Activated CD8-positive, alpha-beta T cell treated with anti-CD3 and anti-CD28 coated beads for 36 hours (primary cell): ENCODE data around the gene DHRSX. TPM values are rescaled to one million over a fixed set of nuclear protein-coding genes. Genes with fewer than 3 reads are reported as not detected.

Experiments
- ATAC-seq: fragments of 200-7000 bp; cut with Tn5 transposase; one replicate; pipeline ENCODE4 v1.10.0; 2021; ENCODE audit warnings: mild to moderate bottlenecking, moderate library complexity
- CTCF ChIA-PET: fragments of 350-600 bp; sonication (Branson Sonifier 250); formaldehyde crosslinking; loops from one replicate; lab custom pipeline; 2021; ENCODE audit warnings: antibody characterized with exemption; lab: Charles Lee
- POLR2A ChIA-PET: fragments of 350-600 bp; sonication (Branson Sonifier 250); formaldehyde crosslinking; loops from one replicate; lab custom pipeline; 2021; ENCODE audit warnings: antibody characterized with exemption; lab: Charles Lee
- DNase-seq: peaks from one replicate; pipeline ENCODE4 v3.0.0-alpha.2; 2020
- H3K27ac Mint-ChIP-seq: one replicate; pipeline ENCODE4 v1.8.0; 2021; ENCODE audit warnings: mild to moderate bottlenecking, mixed read lengths
- H3K27me3 Mint-ChIP-seq: one replicate; pipeline ENCODE4 v1.8.0; 2021; ENCODE audit warnings: mixed read lengths
- H3K36me3 Mint-ChIP-seq: one replicate; pipeline ENCODE4 v1.8.0; 2021; ENCODE audit warnings: low read depth, mixed read lengths
- H3K4me1 Mint-ChIP-seq: one replicate; pipeline ENCODE4 v1.8.0; 2021; ENCODE audit warnings: low read depth, mixed read lengths
- H3K4me3 Mint-ChIP-seq: one replicate; pipeline ENCODE4 v1.8.0; 2021; ENCODE audit warnings: mild to moderate bottlenecking, moderate library complexity, mixed read lengths
- H3K9me3 Mint-ChIP-seq: one replicate; pipeline ENCODE4 v1.8.0; 2021; ENCODE audit warnings: mixed read lengths
- intact Hi-C: fragments of 100-400 bp; cut with micrococcal nuclease; formaldehyde crosslinking; loops from one replicate; pipeline ENCODE4 v1.10.0; 2022
- total RNA-seq, 2 experiments: library from RNA; stranded (reverse); gene quantifications; one replicate each; pipeline ENCODE4 v1.2.3, GENCODE V29; 2021
- TF ChIP-seq, protein P1 (sequence below): fragments of 200-600 bp; IDR thresholded peaks from one replicate; pipeline ENCODE4 v1.8.0; 2022; ENCODE audit warnings: antibody characterized with exemption, mild to moderate bottlenecking

DHRSX gene
- total RNA-seq, 2 experiments from 2014 or later = 19.7 to 22.0 TPM

DNA sequence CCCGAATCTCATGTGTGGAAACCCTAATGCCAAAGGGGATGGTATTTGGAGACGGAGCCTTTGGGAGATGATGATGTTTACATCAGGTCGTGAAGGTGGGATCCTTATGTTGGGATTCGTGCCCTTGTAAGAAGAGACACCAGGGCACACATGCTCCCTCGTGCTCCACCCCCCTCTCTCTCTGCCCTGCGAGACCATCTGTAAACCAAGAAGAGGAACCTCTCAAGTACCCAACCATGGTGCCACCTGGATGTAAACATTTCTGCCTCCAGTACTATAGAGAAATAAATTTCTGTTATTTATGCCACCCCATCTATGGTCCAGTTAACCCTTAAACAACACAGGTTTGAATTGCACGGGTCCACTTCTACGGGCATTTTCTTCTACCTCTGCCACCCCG lies 179.4 kb downstream of the DHRSX start:
- intact Hi-C loops = no loop called here
- H3K27me3 Mint-ChIP-seq = no peaks in the 10 kb centered on the region
- H3K4me3 Mint-ChIP-seq = no peak overlapping the region
- peaks cover 10% of the 10 kb centered on the region for H3K4me1 Mint-ChIP-seq
- DNase-seq (no peak), ATAC-seq (no peak)
- H3K9me3 Mint-ChIP-seq = peaks cover 10% of the 10 kb centered on the region
- POLR2A ChIA-PET = no interaction called here
- TF ChIP-seq, protein P1, sequence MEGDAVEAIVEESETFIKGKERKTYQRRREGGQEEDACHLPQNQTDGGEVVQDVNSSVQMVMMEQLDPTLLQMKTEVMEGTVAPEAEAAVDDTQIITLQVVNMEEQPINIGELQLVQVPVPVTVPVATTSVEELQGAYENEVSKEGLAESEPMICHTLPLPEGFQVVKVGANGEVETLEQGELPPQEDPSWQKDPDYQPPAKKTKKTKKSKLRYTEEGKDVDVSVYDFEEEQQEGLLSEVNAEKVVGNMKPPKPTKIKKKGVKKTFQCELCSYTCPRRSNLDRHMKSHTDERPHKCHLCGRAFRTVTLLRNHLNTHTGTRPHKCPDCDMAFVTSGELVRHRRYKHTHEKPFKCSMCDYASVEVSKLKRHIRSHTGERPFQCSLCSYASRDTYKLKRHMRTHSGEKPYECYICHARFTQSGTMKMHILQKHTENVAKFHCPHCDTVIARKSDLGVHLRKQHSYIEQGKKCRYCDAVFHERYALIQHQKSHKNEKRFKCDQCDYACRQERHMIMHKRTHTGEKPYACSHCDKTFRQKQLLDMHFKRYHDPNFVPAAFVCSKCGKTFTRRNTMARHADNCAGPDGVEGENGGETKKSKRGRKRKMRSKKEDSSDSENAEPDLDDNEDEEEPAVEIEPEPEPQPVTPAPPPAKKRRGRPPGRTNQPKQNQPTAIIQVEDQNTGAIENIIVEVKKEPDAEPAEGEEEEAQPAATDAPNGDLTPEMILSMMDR = no peak
- H3K36me3 Mint-ChIP-seq = peaks cover 40% of the 10 kb centered on the region
- CTCF ChIA-PET = no interaction called here
- H3K27ac Mint-ChIP-seq = no peak overlapping the region

DNA sequence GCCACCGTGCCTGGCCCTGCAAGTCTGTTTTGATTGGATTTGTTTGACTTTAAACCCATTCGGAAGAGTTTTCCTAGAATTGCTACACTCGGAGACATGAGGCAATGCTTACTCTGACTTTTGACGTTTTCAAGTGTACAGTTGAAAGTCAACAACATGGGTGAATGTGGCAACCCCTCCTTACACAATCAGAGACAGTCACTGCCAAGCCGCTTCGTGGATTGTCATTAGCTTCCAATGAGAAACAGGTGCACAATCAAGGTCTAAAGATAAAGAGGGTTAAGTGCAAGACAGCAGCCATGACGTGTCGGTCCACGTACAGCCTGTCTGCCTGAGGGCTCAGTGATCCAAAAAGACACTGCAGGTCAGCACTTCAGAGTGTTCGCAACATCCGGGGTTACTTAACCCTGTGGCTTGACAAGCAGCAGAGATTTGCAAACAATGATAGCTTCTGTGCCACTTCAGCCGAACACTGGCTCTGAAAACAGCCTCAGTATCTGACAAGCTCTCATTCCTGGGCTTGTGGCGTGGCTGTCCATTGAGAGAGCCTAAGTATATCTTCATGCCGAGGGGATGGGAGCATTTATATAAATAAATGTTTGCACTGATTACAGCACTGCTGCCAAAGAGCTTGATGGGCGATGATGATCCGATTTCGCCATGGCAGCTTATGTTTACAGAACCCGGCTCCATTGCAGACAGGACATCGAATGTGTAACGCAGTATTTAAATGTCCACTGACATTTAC lies 180.0 kb downstream of the DHRSX start:
- intact Hi-C loops = no loop called here
- H3K4me1 Mint-ChIP-seq = peaks cover 10% of the 10 kb centered on the region
- DNase-seq = no peak
- ChIA-PET CTCF (no interaction called here), POLR2A (no interaction called here)
- H3K36me3 Mint-ChIP-seq = peaks cover 37% of the 10 kb centered on the region
- no peak for ATAC-seq
- no peak overlapping the region for H3K27ac Mint-ChIP-seq
- no peaks in the 10 kb centered on the region for H3K27me3 Mint-ChIP-seq
- TF ChIP-seq, protein P1 = no peak
- H3K4me3 Mint-ChIP-seq = no peak overlapping the region
- H3K9me3 Mint-ChIP-seq = peaks cover 9% of the 10 kb centered on the region

DNA sequence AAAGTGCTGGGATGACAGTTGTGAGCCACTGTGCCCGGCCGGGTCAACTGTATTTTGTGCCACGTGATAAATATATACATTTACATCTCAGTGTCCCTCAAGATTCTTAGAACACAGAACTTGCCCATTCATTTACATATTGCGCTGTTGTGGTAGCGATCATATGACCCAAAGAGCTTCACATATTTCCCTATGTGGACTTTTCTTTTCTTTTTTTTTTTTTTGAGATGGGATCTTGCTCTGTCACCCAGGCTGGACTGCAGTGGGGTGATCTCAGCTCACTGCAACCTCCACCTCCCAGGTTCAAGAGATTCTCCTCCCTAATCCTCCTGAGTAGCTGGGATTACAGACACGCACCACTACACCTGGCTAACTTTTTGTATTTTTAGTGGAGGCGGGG lies 180.7 kb downstream of the DHRSX start:
- TF ChIP-seq, protein P1 = no peak
- H3K9me3 Mint-ChIP-seq = peaks cover 6% of the 10 kb centered on the region
- ChIA-PET CTCF (no interaction called here), POLR2A (no interaction called here)
- peaks cover 10% of the 10 kb centered on the region for H3K4me1 Mint-ChIP-seq
- H3K4me3 Mint-ChIP-seq = no peak overlapping the region
- no peaks in the 10 kb centered on the region for H3K27me3 Mint-ChIP-seq
- ATAC-seq (no peak), DNase-seq (no peak)
- H3K27ac Mint-ChIP-seq = no peak overlapping the region
- intact Hi-C loops = no loop called here
- H3K36me3 Mint-ChIP-seq = peaks cover 39% of the 10 kb centered on the region

DNA sequence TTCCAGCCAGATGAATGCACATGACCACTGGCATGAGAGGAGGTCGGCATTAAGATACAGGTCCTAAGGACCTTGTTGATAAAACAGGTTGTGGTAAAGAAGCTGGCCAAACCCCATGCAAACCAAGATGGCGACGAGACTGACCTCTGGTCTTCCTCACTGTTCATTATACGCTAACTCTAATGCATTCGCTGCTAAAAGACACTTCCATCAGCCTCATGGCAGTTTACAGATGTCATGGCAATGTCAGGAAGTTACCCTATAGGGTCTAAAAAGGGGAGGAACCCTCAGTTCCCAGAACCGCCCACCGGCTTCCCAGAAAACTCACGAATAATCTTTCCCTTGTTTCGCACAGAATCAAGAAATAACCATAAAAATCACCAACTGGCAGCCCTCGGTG lies 182.4 kb downstream of the DHRSX start:
- TF ChIP-seq, protein P1 = no peak
- DNase-seq (peak; percentile 45), ATAC-seq (no peak)
- Mint-ChIP-seq H3K36me3 (peaks cover 30% of the 10 kb centered on the region), H3K4me3 (no peak overlapping the region), H3K9me3 (peaks cover 3% of the 10 kb centered on the region), H3K4me1 (peaks cover 10% of the 10 kb centered on the region), H3K27ac (no peak overlapping the region), H3K27me3 (no peaks in the 10 kb centered on the region)
- POLR2A ChIA-PET = no interaction called here
- intact Hi-C loops = no loop called here
- CTCF ChIA-PET = no interaction called here

DNA sequence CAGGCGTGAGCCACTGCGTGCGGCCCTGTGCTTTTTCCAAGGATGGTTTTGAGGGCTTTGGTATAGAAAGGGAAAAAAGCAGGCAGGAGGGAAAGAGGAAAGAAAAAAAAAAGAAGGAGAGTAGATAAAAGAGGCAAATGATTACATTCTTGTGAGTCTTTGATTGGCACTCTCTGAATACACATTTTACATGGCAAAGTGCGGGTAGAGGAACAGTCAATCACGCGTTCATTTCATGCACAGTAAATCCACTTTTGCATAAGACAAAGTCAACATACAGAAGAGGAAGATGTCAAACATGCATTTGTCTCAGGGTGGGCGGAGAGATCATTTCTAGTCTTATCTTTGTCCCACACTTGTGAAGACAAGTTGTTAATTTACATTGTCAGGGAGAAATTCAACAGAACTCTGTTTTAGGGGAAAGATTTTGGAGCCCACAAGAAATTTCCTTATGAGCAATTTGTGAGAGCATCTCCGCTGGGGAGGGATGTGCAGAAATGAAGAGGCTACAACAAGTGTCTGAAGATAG lies 183.2 kb downstream of the DHRSX start:
- Mint-ChIP-seq H3K4me1 (peaks cover 10% of the 10 kb centered on the region), H3K27me3 (no peaks in the 10 kb centered on the region), H3K9me3 (no peaks in the 10 kb centered on the region), H3K4me3 (no peak overlapping the region), H3K36me3 (peaks cover 24% of the 10 kb centered on the region), H3K27ac (no peak overlapping the region)
- no peak for DNase-seq
- ChIA-PET CTCF (no interaction called here), POLR2A (no interaction called here)
- TF ChIP-seq, protein P1 = no peak
- intact Hi-C loops = no loop called here
- ATAC-seq = no peak
